HEK293 (cell line): ENCODE data around the gene TMEM11.

Experiments used
- CTCF ChIA-PET: fragments of 350-600 bp; formaldehyde crosslinking; extraction: SDS; loops from one replicate; lab custom pipeline; 2021; ENCODE audit warnings: antibody characterized with exemption; lab: Yijun Ruan, JAX
- POLR2A ChIA-PET: fragments of 300-600 bp; formaldehyde crosslinking; extraction: SDS; loops from one replicate; lab custom pipeline; 2020; ENCODE audit warnings: antibody characterized with exemption, inconsistent platforms; lab: Yijun Ruan, JAX
- H3K27ac ChIP-seq: fragments of 200-500 bp; sonication (Bioruptor generic); 2 replicates; pipeline ENCODE4 v1.5.1; 2014; ENCODE audit warnings: low read depth, low read length, control low read depth, inconsistent platforms; ENCODE audit errors: extremely low read depth
- H3K36me3 ChIP-seq, 2 experiments: fragments of 200-500 bp in 1 of 2; sonication (Bioruptor generic) in 1 of 2; 1 replicate in 1 of 2; 2 replicates in 1 of 2; pipeline ENCODE4 v1.5.1; 2014 to 2017; ENCODE audit warnings: inconsistent platforms in 2 of 2, low read length in 2 of 2; ENCODE audit not compliant: control insufficient read depth in 2 of 2, insufficient read depth in 1 of 2
- H3K4me1 ChIP-seq: fragments of 200-500 bp; sonication (Bioruptor generic); 2 replicates; pipeline ENCODE4 v1.5.1; 2014; ENCODE audit warnings: mild to moderate bottlenecking, low read length, inconsistent platforms; ENCODE audit not compliant: control insufficient read depth, insufficient read depth
- H3K4me3 ChIP-seq: 2 replicates; pipeline ENCODE4 v1.5.1; 2011; ENCODE audit warnings: low read depth, mild to moderate bottlenecking, control low read depth, low read length, moderate library complexity
- H3K9me3 ChIP-seq: fragments of 200-500 bp; sonication (Bioruptor generic); 2 replicates; pipeline ENCODE4 v1.5.1; 2014; ENCODE audit warnings: low read depth, low read length, inconsistent platforms; ENCODE audit not compliant: control insufficient read depth, insufficient read depth
- FEZF1 ChIP-seq: fragments of 450-650 bp; formaldehyde crosslinking; IDR thresholded peaks from 2 replicates; pipeline ENCODE4 v1.5.1; 2016; ENCODE audit warnings: missing biosample characterization, missing genetic modification characterization
- GLIS1 ChIP-seq: fragments of 450-650 bp; formaldehyde crosslinking; IDR thresholded peaks from 2 replicates; pipeline ENCODE4 v1.5.1; 2016; ENCODE audit warnings: missing biosample characterization, missing genetic modification characterization
- KLF10 ChIP-seq: fragments of 450-650 bp; IDR thresholded peaks from 2 replicates; pipeline ENCODE4 v1.5.1; 2018; ENCODE audit warnings: missing biosample characterization, mild to moderate bottlenecking, missing genetic modification characterization
- OVOL3 ChIP-seq: fragments of 450-650 bp; formaldehyde crosslinking; IDR thresholded peaks from 2 replicates; pipeline ENCODE4 v1.5.1; 2016; ENCODE audit warnings: missing biosample characterization, missing genetic modification characterization
- SP2 ChIP-seq: fragments of 450-650 bp; formaldehyde crosslinking; IDR thresholded peaks from 2 replicates; pipeline ENCODE4 v1.5.1; 2016; ENCODE audit warnings: missing biosample characterization, missing genetic modification characterization
- TCF7L2 ChIP-seq: IDR thresholded peaks from 2 replicates; pipeline ENCODE4 v1.6.1; 2011; ENCODE audit warnings: low read depth, mild to moderate bottlenecking, inconsistent platforms, low read length, moderate library complexity, borderline replicate concordance
- ZBTB20 ChIP-seq: fragments of 450-650 bp; formaldehyde crosslinking; IDR thresholded peaks from 2 replicates; pipeline ENCODE4 v1.5.1; 2016; ENCODE audit warnings: missing biosample characterization, missing genetic modification characterization
- ZFHX2 ChIP-seq: fragments of 450-650 bp; formaldehyde crosslinking; conservative IDR thresholded peaks from 2 replicates; pipeline ENCODE4 v1.5.1; 2016; ENCODE audit warnings: missing biosample characterization, missing genetic modification characterization
- ZFP69B ChIP-seq: fragments of 450-650 bp; formaldehyde crosslinking; IDR thresholded peaks from 2 replicates; pipeline ENCODE4 v1.5.1; 2016; ENCODE audit warnings: missing biosample characterization, missing genetic modification characterization
- ZNF394 ChIP-seq: fragments of 450-650 bp; formaldehyde crosslinking; IDR thresholded peaks from 2 replicates; pipeline ENCODE4 v1.5.1; 2016; ENCODE audit warnings: missing biosample characterization, missing genetic modification characterization, mild to moderate bottlenecking, moderate library complexity, borderline replicate concordance
- ZNF560 ChIP-seq: fragments of 450-650 bp; formaldehyde crosslinking; IDR thresholded peaks from 2 replicates; pipeline ENCODE4 v1.5.1; 2017; ENCODE audit warnings: missing biosample characterization, missing genetic modification characterization, borderline replicate concordance
- ZNF629 ChIP-seq: fragments of 450-650 bp; formaldehyde crosslinking; IDR thresholded peaks from 2 replicates; pipeline ENCODE4 v1.5.1; 2017; ENCODE audit warnings: missing biosample characterization, missing genetic modification characterization
- ZXDB ChIP-seq: fragments of 450-650 bp; formaldehyde crosslinking; IDR thresholded peaks from 2 replicates; pipeline ENCODE4 v1.5.1; 2016; ENCODE audit warnings: missing biosample characterization, missing genetic modification characterization
- TF ChIP-seq, protein P1 (sequence below): fragments of 450-650 bp; formaldehyde crosslinking; optimal IDR thresholded peaks from 2 replicates; pipeline ENCODE3; 2016; ENCODE audit warnings: missing biosample characterization, mild to moderate bottlenecking, missing genetic modification characterization
- TF ChIP-seq, protein P2 (sequence below): fragments of 450-650 bp; formaldehyde crosslinking; IDR thresholded peaks from 2 replicates; pipeline ENCODE4 v1.5.1; 2016; ENCODE audit warnings: missing biosample characterization, missing genetic modification characterization
- TF ChIP-seq, protein P3 (sequence below): fragments of 450-650 bp; formaldehyde crosslinking; IDR thresholded peaks from 2 replicates; pipeline ENCODE4 v1.5.1; 2016; ENCODE audit warnings: missing biosample characterization, missing genetic modification characterization

The TMEM11 gene

DNA sequence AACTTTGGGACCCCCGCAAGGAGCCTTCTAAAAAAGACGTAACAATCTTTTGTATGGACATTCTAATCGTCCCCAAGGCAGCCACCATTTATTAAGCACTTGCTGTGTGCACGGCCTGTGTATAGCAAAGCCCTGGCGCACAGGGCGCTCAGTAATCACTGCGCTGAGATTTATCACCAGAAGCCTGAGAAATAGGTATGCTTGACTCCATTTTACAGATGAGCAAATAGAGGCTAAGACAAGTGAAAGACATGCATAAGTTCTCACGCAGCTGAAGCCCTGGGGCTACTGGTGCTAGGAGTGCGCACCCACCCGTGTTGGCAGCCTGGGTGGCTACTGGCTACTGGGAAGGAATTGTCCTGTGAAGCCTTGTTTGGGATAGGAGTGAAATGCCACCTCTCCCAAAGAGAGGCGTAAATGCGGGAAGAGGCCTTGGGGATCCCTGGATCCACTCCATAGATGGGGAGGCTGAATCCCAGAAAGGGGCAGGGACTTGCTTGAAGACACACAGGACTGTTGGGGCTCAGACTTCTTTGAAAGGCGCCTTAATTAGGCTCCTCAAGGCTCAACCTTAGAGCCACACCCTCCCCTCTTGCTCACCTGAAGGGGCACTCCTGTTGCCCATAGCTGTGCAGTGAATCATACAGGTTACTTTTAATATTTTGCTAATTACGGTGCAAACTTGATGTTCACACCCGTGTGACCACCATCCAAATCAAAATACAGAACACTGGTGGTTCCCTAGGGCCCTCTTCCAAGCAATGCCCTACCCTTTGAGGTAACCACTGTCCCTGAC lies 39.9 kb upstream of the TMEM11 start (continued):
- TF ChIP-seq ZXDB (tag by site-specific recombination) (no peak), ZFP69B (tag by site-specific recombination) (0 out of 2 replicates have a peak, but pooled peaks have one; percentile 11)
- TF ChIP-seq, protein P1, sequence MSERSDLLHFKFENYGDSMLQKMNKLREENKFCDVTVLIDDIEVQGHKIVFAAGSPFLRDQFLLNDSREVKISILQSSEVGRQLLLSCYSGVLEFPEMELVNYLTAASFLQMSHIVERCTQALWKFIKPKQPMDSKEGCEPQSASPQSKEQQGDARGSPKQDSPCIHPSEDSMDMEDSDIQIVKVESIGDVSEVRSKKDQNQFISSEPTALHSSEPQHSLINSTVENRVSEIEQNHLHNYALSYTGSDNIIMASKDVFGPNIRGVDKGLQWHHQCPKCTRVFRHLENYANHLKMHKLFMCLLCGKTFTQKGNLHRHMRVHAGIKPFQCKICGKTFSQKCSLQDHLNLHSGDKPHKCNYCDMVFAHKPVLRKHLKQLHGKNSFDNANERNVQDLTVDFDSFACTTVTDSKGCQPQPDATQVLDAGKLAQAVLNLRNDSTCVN (tag by site-specific recombination), result peak; percentile 15
- TF ChIP-seq, protein P2, sequence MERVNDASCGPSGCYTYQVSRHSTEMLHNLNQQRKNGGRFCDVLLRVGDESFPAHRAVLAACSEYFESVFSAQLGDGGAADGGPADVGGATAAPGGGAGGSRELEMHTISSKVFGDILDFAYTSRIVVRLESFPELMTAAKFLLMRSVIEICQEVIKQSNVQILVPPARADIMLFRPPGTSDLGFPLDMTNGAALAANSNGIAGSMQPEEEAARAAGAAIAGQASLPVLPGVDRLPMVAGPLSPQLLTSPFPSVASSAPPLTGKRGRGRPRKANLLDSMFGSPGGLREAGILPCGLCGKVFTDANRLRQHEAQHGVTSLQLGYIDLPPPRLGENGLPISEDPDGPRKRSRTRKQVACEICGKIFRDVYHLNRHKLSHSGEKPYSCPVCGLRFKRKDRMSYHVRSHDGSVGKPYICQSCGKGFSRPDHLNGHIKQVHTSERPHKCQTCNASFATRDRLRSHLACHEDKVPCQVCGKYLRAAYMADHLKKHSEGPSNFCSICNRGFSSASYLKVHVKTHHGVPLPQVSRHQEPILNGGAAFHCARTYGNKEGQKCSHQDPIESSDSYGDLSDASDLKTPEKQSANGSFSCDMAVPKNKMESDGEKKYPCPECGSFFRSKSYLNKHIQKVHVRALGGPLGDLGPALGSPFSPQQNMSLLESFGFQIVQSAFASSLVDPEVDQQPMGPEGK (tag by site-specific recombination), result 0 out of 2 replicates have a peak, but pooled peaks have one; percentile 5

DNA sequence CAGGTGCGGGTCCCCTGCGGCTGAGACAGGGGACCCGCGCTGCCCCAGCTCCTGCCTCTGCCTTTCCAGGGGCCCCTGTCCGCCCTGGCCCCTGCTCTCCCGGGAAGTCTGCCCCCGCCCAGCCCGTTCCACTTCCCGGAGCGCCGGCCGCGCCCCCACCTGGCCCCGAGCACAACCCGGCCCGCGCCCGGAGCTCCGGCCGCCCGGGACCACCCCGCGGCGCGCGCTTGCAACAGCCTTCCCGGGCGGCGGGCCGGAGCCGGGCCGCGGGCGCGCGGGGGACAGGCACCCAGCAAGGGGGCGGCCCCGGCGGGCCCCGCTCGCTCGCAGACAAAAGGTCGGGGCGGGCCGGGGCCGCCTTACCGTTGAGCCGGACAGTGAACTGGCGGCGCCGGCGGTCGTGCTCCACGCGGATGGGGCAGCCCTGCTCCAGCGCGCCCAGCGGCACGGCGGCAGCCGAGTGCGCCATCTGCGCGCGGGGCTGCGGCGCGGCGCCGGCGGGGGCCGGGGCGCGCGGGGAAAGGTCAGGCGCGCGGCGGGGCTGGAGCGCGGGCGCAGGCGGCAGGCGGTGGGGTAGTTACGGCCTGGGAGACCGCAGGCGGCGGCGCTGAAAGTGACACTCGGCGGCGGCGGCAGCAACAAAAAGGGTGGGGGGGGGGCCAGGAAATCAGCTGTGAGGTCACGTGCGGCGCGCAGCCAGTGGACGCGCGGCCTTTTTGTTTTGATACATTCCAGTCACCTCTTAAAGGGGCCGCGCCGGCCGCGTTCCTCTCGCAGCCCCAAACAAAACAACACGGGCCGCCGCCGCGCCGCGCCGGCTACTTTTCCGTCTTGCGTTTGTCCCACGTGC lies 39.1 kb upstream of the TMEM11 start, which contains the start of gene NATD1:
Gene NATD1, minus strand, starts transcription at position 615 of the 850 bp plus-strand sequence. Its CDS starts 146 bp downstream, at position 469.
- POLR2A ChIA-PET, result interaction anchor here (0.6 to 1.9 kb wide), 9 partner anchors 11 to 1243 kb away, joined by 3 to 8 read pairs (median 4); no protein-coding TSS in a partner anchor
- TF ChIP-seq SP2 (tag by site-specific recombination) (peak; percentile 7; the same call in 1 of the 2 replicates), ZBTB20 (tag by site-specific recombination) (peak; percentile 38; the same call in 1 of the 2 replicates), ZFP69B (tag by site-specific recombination) (peak; percentile 95), KLF10 (0 out of 2 replicates have a peak, but pooled peaks have one; percentile 23), TCF7L2 (peak; percentile 90; the same call in 1 of the 2 replicates), OVOL3 (tag by site-specific recombination) (no peak), FEZF1 (peak; percentile 74), ZNF394 (tag by site-specific recombination) (no peak), ZNF560 (tag by site-specific recombination) (no peak), ZFHX2 (tag by site-specific recombination) (no peak), ZNF629 (tag by site-specific recombination) (peak; percentile 22; the same call in 1 of the 2 replicates), GLIS1 (tag by site-specific recombination) (peak; percentile 64; the same call in 1 of the 2 replicates)
- TF ChIP-seq, protein P1 (tag by site-specific recombination), result peak; percentile 74
- TF ChIP-seq, protein P3, sequence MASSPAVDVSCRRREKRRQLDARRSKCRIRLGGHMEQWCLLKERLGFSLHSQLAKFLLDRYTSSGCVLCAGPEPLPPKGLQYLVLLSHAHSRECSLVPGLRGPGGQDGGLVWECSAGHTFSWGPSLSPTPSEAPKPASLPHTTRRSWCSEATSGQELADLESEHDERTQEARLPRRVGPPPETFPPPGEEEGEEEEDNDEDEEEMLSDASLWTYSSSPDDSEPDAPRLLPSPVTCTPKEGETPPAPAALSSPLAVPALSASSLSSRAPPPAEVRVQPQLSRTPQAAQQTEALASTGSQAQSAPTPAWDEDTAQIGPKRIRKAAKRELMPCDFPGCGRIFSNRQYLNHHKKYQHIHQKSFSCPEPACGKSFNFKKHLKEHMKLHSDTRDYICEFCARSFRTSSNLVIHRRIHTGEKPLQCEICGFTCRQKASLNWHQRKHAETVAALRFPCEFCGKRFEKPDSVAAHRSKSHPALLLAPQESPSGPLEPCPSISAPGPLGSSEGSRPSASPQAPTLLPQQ (tag by site-specific recombination), result peak; percentile 97
- TF ChIP-seq, protein P2 (tag by site-specific recombination), result peak; percentile 59
- H3K4me1 ChIP-seq, result 0 out of 2 replicates have a peak, but pooled peaks cover 2% of the 10 kb centered on the region
- CTCF ChIA-PET, result interaction anchor here (0.6 to 0.7 kb wide), 2 partner anchors 97 to 126 kb away, joined by 3 read pairs; partner anchors contain the start of gene DHRS7B
- H3K27ac ChIP-seq, result peak within 1 kb of the TSS; percentile 46; the same call in 1 of the 2 replicates
- peak within 1 kb of the TSS; percentile 56 for H3K4me3 ChIP-seq
- no peaks in the 10 kb centered on the region for H3K36me3 ChIP-seq
- no peaks in the 10 kb centered on the region for H3K9me3 ChIP-seq
